CD4-positive, alpha-beta T cell treated with Interferon alpha-2 for 1 hour (primary cell): ENCODE measurements around the gene RBM38.
A peak's percentile ranks its signal among the peaks of the same experiment; 100 is the strongest.

ENCODE experiments used
- DNase-seq, 2 donors: peaks; one replicate each; pipeline ENCODE4 v3.0.0-alpha.2; 2020 to 2022

Gene RBM38

GRCh38 chr20:57404006-57404405 lies 12.8 kb downstream of the RBM38 start:
- no peak for DNase-seq

- no peak for DNase-seq
Measured at GRCh38 chr20:57404419-57405072, 13.3 kb downstream of the RBM38 start.

DNA sequence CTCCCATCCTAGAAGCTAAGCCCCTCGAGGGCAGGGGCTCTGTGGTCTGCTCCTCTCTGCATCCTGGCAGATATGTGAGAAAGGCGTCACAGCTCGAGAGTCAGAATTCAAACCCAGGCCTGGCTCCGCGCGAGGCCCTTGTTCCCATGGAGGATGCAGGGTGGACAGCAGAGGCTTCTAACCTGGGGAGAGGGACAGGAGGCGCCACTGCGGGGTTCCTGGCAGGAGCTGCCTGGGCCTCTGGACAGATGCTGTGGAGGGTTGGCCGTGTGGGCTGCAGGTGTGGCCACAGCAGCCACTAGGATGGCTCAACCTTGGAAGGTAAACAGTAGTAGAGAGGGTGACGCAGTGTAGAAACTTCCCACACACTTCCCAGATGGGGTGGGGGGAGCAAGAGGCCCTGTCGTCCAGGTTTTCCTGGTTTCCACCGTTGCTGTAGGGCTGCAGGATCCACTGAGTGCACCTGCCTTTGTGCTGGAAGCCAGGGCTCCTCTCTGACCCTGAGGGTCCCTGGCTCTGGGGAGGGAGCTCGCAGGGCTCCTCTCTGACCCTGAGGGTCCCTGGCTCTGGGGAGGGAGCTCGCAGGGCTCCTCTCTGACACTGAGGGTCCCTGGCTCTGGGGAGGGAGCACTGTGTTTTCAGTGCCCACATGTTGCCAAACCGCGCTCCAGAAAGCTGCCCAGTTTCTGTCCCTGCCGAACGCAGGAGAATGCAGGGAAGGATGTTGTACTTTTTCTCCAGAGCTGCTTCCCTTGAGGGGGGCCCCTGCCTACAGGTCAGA lies 14.2 kb downstream of the RBM38 start:
- DNase-seq = no peak

- no peak for DNase-seq
Measured at GRCh38 chr20:57407541-57407956, 16.4 kb downstream of the RBM38 start.

- no peak for DNase-seq
Measured at GRCh38 chr20:57408131-57408530, 16.9 kb downstream of the RBM38 start.

DNA sequence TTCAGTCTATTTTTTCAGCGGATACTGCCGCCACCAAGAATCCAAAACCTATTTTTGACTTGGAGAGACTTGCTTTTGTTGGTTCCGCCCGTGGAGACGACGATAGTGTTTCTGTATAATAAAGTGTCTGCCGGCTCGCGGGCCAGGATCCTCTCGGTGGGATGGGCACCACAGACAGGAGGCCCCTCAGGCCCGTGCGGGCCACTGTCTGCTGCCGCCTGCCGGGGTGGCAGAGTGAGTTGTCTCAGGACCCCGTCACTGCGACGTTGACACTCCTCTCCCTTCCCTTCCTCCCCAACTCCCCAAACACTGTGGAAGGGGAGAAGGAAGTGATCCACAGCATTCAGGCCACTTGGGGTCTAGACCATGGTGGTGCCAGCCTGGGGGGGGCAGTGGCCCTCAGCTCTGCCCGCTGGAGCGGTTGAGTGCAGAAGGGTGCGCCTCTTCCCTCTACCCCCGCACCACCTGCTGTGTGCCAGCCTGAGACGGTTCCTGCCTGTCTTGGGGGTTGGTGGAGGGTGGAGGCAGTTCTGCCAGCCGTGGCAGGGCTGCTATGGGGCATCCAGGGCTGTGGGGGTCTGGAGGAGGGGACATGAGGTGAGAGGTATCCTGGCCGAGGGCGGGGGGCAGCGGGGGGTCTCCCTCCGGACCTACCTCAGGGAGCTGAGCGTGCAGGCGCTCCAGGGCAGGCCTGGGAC lies 17.5 kb downstream of the RBM38 start:
- DNase-seq = no peak

GRCh38 chr20:57409316-57409671 lies 18.1 kb downstream of the RBM38 start:
- DNase-seq = no peak

- DNase-seq = no peak
Measured at GRCh38 chr20:57409672-57410397, 18.6 kb downstream of the RBM38 start.

DNA sequence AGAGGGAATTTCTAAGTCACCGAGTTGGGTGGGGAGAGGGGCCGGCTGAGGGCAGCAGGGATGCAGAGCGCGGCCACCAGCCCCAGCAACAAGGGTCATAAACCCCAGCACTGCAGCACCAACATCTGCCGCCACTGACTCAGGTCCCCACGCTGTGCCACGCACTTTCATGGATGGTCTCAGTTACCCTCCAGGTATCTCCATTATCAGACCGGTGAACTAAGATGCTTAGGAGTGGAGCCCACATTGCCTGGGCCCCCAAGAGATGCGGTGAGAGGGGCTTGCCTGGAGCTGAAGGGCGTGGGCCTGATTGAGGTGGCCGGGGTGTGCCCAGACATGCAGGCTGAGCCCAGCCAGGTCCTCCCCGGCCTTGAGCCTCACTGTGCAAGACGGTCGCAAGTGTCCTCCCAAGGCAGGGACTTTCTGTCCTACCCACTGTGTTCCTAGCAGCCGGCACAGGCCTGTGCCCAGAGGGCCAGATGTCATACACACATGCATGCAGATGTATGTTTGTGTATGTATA lies 19.3 kb downstream of the RBM38 start:
- no peak for DNase-seq

DNA sequence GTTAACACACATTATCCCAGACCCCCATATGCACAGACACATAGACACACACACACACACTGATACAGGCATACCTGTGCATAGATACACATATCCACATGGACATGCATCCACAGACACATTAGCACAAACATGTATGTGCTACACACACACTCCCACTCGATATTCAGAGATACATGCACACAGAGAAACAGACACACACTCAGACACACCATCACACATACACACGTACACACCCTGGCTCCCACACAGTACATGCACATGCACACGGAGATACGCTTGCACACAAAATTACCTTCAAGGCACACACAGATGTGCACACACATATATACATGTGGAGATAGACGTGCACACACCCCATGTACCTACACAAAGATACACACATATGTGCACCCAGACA lies 19.7 kb downstream of the RBM38 start:
- DNase-seq = no peak

GRCh38 chr20:57411406-57412283 lies 20.4 kb downstream of the RBM38 start:
- no peak for DNase-seq

DNA sequence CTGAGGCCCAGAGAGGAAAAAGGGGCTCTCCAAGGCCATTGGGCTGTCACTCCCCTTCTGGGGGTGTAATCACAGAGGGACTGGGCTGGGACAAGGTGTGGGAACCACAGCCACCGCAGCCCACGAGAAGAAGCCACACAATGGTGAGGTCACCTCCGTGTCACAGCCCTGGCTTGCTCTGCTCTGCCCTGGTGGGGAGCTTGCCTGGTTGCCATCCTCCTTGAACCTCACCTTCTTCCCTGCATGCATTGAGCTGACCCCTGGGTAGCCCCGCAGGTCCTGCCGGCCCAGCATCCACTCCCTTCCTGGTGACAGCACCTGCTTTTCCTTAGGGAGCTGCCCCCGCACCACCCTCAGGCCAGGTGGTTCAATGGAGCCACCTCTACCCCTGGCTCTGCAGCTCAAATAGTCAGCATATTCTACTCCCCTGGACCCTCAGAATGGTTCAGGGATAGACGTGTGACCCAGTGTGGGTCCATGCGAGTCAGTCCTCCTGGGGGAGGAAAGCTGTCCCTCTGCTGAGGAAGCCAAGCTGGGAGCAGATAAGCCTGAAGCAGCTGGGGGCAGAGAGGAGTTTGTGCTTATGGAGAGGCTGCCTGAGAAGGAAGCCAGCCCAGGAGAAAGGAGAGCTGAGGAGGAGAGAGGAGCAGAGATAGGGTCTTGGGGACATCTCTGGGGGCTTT lies 21.3 kb downstream of the RBM38 start:
- peak in 1 of 2 donors; percentile 35 for DNase-seq

GRCh38 chr20:57413986-57414385 lies 22.8 kb downstream of the RBM38 start:
- DNase-seq = no peak

GRCh38 chr20:57414867-57415592 lies 23.8 kb downstream of the RBM38 start:
- no peak for DNase-seq

DNA sequence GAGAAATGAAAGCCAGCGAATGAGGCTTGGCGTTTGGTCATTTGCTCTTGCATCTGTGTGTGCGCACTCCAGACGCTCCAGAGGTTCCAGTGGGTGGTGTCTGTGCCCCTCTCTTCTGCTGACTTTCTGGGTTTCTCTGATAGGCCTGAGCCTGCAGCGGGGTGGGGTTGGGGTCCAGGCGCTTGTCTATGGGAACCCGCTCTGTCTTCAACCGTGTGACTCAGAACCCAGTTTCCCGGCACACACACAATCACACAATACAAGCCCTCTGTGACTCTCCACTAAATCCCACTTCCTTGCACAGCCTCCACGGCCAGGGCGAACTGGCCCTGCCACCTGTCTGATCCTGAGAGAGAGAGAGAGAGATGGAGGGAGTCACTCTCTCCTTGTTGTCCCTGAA lies 24.6 kb downstream of the RBM38 start:
- DNase-seq = no peak

DNA sequence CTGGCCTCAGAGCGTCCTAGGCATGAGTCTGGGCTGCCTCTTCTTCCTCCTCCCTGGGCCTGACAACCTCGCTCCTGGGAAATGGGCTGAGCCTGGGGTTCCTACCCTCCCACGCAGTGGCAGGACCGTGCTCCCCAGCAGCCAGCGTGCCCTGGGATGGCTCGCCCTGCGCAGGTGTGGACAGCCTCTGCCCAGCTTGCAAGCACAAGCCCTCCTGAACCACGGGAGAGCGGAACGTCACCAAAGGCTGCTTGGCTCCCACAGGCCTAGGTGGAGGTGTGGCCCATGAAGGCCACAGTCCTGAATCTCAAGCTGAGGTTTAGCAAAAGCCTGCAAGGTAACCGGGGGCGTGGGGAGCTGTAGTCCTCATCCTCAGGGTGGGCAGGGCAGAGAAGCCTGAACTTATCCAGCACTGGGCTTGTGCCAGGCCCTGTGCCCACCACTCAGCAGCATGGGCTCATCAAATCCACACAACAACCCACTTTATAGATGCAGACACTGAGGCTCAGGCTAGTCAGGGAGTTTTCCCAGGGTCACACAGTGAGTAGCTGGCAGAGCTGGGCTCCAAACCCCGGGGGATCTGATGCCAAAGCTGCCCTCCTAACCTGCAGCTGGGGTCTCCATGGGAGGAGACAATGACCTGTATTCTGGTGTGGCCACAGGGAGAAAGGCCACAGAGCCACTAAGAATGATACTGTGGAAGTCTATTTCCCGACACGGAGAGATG lies 25.3 kb downstream of the RBM38 start:
- no peak for DNase-seq

DNA sequence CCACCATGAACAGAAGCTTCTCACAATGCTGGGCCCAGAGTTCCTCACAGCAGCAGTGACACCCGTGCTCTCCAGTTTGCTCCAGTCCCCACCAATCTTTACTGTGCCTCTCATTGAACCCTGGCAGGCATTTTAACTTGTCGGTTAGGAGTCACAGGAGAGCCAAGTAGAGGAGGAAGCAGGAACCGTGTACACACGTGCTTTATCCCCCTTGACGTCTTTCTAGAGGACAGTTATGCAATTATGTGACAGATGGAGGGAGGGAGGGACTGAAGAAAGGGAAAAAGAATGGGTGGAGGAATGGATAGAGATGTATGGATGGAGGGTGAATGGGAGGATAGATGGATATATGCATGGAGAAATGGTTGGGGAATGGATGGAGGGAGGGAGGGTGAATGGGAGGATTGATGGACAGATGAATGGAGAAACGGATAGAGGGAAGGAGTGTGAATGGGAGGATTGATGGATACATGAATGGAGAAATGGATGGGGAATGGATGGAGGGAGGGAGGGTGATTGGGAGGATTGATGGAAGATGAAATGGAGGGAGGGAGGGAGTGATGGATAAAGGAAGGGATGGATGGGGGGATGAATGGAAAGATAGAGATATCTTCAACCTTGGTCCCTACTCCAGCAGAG lies 26.0 kb downstream of the RBM38 start:
- DNase-seq = no peak

- no peak for DNase-seq
Measured at GRCh38 chr20:57417830-57418780, 26.9 kb downstream of the RBM38 start.
